SK-N-SH (cell line): ENCODE data around the gene CPT1B.

Source experiments
- CHD2 ChIP-seq: fragments of 150-350 bp; IDR thresholded peaks from 2 replicates; pipeline ENCODE4 v1.6.1; 2018; ENCODE audit warnings: low read length; ENCODE audit not compliant: partially characterized antibody
- CTCF ChIP-seq: fragments of 200-600 bp; sonication (generic); IDR thresholded peaks from 2 replicates; pipeline ENCODE4 v1.6.1; 2017; ENCODE audit warnings: antibody characterized with exemption, mild to moderate bottlenecking, moderate library complexity
- POLR2AphosphoS5 ChIP-seq: IDR thresholded peaks from 2 replicates; pipeline ENCODE4 v1.6.1; 2012; ENCODE audit warnings: low read depth, low read length
- SIN3A ChIP-seq: IDR thresholded peaks from 2 replicates; pipeline ENCODE4 v1.6.1; 2012; ENCODE audit warnings: low read depth, mild to moderate bottlenecking, low read length, moderate library complexity, borderline replicate concordance
- TAF1 ChIP-seq: IDR thresholded peaks from 2 replicates; pipeline ENCODE4 v1.6.1; 2012; ENCODE audit warnings: low read depth, mild to moderate bottlenecking, low read length, moderate library complexity, borderline replicate concordance
- TCF12 ChIP-seq: IDR thresholded peaks from 2 replicates; pipeline ENCODE4 v1.4.0; 2012
- TEAD4 ChIP-seq: IDR thresholded peaks from 2 replicates; pipeline ENCODE4 v1.4.0; 2012; ENCODE audit warnings: mild to moderate bottlenecking, borderline replicate concordance; ENCODE audit not compliant: insufficient read depth
- TF ChIP-seq, protein P1 (sequence below): IDR thresholded peaks from 2 replicates; pipeline ENCODE4 v1.4.0; 2012; ENCODE audit warnings: low read depth
- TF ChIP-seq, protein P2 (sequence below): fragments of 150-350 bp; IDR thresholded peaks from 2 replicates; pipeline ENCODE4 v1.6.1; 2016; ENCODE audit warnings: mild to moderate bottlenecking, low read depth, low read length

DNA sequence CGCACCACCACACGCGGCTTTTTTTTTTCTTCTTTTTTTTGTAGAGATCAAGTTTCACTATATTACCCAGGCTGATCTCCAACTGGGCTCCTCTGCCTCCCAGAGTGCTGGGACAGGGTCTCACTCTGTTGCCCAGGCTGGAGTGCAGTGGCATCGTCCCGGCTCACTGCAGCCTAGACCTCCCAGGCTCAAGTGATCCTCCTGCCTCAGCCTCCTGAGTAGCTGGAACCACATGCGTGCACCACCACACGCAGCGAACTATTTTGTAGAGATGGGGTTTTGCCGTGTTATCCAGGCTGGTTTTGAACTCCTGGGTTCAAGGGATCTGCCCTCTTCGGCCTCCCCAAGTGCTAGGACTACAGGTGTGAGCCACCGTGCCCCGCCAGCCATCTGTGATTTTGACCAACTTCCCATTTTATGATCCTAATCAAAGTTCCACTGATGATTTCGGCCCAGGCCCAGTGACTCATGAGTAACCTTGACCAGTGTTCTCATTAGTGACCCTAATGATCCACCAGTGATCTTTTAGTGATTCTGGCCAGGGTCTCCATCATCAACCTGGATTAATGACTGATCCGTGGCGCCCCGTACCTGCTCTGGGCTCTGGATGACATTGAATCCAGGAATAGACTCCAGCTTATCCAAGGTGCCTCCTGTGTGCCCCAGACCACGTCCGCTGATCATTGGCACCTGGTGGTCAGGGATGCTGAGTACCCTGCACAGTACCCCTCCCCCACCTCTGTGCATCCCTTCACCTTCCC is 50.1 kb downstream of the CPT1B start:
- TF ChIP-seq, protein P1, sequence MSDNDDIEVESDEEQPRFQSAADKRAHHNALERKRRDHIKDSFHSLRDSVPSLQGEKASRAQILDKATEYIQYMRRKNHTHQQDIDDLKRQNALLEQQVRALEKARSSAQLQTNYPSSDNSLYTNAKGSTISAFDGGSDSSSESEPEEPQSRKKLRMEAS = no peak
- TF ChIP-seq CTCF (no peak), CHD2 (no peak), SIN3A (no peak), TAF1 (no peak), TCF12 (no peak), TEAD4 (no peak), POLR2AphosphoS5 (no peak)
- TF ChIP-seq, protein P2, sequence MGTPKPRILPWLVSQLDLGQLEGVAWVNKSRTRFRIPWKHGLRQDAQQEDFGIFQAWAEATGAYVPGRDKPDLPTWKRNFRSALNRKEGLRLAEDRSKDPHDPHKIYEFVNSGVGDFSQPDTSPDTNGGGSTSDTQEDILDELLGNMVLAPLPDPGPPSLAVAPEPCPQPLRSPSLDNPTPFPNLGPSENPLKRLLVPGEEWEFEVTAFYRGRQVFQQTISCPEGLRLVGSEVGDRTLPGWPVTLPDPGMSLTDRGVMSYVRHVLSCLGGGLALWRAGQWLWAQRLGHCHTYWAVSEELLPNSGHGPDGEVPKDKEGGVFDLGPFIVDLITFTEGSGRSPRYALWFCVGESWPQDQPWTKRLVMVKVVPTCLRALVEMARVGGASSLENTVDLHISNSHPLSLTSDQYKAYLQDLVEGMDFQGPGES = no peak
